Smooth muscle cell (in vitro differentiated cells): Measurements from ENCODE around the gene GAGE12D. TPM values are rescaled to one million over a fixed set of nuclear protein-coding genes. Genes with fewer than 3 reads are reported as not detected.
"Not testable (repeated sequence)": the region's sequence is repeated elsewhere in the genome, so short reads cannot be mapped to it uniquely, and the experiment has no call there.

Experiments
- DNase-seq: peaks from one replicate; lab custom pipeline; 2025; ENCODE audit not compliant: unreplicated experiment; lab: John Stamatoyannopoulos, UW
- H2AFZ ChIP-seq: fragments of 200-600 bp; sonication (generic); 2 replicates; pipeline ENCODE4 v1.6.0; 2016; ENCODE audit warnings: antibody characterized with exemption, low read depth, mild to moderate bottlenecking
- H3F3A ChIP-seq: fragments of 200-600 bp; sonication (generic); 2 replicates; pipeline ENCODE4 v1.6.0; 2017; ENCODE audit warnings: antibody characterized with exemption, low read depth
- H3K27ac ChIP-seq: fragments of 200-600 bp; sonication (generic); 2 replicates; pipeline ENCODE4 v1.5.1; 2016; ENCODE audit warnings: low read depth, mild to moderate bottlenecking
- H3K27me3 ChIP-seq: fragments of 200-600 bp; sonication (generic); 2 replicates; pipeline ENCODE4 v1.6.1; 2016; ENCODE audit warnings: low read depth, mild to moderate bottlenecking
- H3K36me3 ChIP-seq: fragments of 200-600 bp; sonication (generic); 2 replicates; pipeline ENCODE4 v1.5.1; 2016; ENCODE audit warnings: low read depth
- H3K4me1 ChIP-seq: fragments of 200-600 bp; sonication (generic); 2 replicates; pipeline ENCODE4 v1.5.1; 2016; ENCODE audit warnings: low read depth
- H3K4me2 ChIP-seq: fragments of 200-600 bp; sonication (generic); 2 replicates; pipeline ENCODE4 v1.6.0; 2016; ENCODE audit warnings: mild to moderate bottlenecking
- H3K4me3 ChIP-seq: fragments of 200-600 bp; sonication (generic); 2 replicates; pipeline ENCODE4 v1.5.1; 2016; ENCODE audit warnings: mild to moderate bottlenecking
- H3K79me2 ChIP-seq: fragments of 200-600 bp; sonication (generic); 2 replicates; pipeline ENCODE4 v1.6.0; 2016; ENCODE audit warnings: low read depth, mild to moderate bottlenecking
- H3K9ac ChIP-seq: fragments of 200-600 bp; sonication (generic); 2 replicates; pipeline ENCODE4 v1.6.0; 2016; ENCODE audit warnings: low read depth
- H3K9me3 ChIP-seq: fragments of 200-600 bp; sonication (generic); replicated peaks from 2 replicates; pipeline ENCODE4 v1.5.1; 2016; ENCODE audit warnings: low read depth
- H4K20me1 ChIP-seq: fragments of 200-600 bp; sonication (generic); 2 replicates; pipeline ENCODE4 v1.6.0; 2016; ENCODE audit warnings: low read depth
- WGBS: methylation state at CpG from one replicate; pipeline ENCODE4 v1.1.7; 2016; ENCODE audit warnings: low lambda C conversion rate; 5-methylcytosine and 5-hydroxymethylcytosine counted together
- polyA plus RNA-seq: library from polyadenylated mRNA; unstranded; fragments of >200 nt; fragmentation: Nextera tagmentation; extraction: Ambion mirVana; gene quantifications from 2 replicates; pipeline ENCODE4 v1.2.1, GENCODE V29; 2016
- total RNA-seq: library from RNA; depleted of rRNA; stranded (reverse); fragments of >200 nt; gene quantifications from 2 replicates; pipeline ENCODE4 v1.2.3, GENCODE V29; 2014

The GAGE12D gene
- total RNA-seq (not detected in 2 replicates), polyA plus RNA-seq (not detected in 2 replicates)

- WGBS, result no CpG with 5 or more reads among the region's 16 CpGs
- H3K4me2 ChIP-seq, H3K4me1 ChIP-seq, H2AFZ ChIP-seq, H3K9me3 ChIP-seq, H3K27ac ChIP-seq, H4K20me1 ChIP-seq, H3K79me2 ChIP-seq, H3K4me3 ChIP-seq, H3F3A ChIP-seq, H3K36me3 ChIP-seq, H3K27me3 ChIP-seq, H3K9ac ChIP-seq, DNase-seq: not testable (repeated sequence)
These were observed at the start of gene GAGE12D for GRCh38 chrX:49541433-49541832. Gene GAGE12D, plus strand, starts transcription at chrX:49541733. Its CDS starts 1,155 bp downstream, at chrX:49542888.

- H4K20me1 ChIP-seq, DNase-seq, H3K27ac ChIP-seq, H2AFZ ChIP-seq, H3K9me3 ChIP-seq, H3K27me3 ChIP-seq, H3K4me2 ChIP-seq, H3K4me3 ChIP-seq, H3K4me1 ChIP-seq, H3K36me3 ChIP-seq, H3K79me2 ChIP-seq, H3K9ac ChIP-seq, H3F3A ChIP-seq: not testable (repeated sequence)
- WGBS, result no CpG with 5 or more reads among the region's 16 CpGs
These were observed 9.7 kb upstream of the GAGE12D start, which contains the start of gene GAGE12C for GRCh38 chrX:49531877-49532276. Gene GAGE12C, plus strand, starts transcription at chrX:49532177. Its CDS starts 1,155 bp downstream, at chrX:49533332.

- H3K4me1 ChIP-seq, DNase-seq, H2AFZ ChIP-seq, H3K79me2 ChIP-seq, H3F3A ChIP-seq, H3K9me3 ChIP-seq, H3K36me3 ChIP-seq, H3K4me2 ChIP-seq, H3K27me3 ChIP-seq, H3K4me3 ChIP-seq, H3K9ac ChIP-seq, H3K27ac ChIP-seq, H4K20me1 ChIP-seq: not testable (repeated sequence)
- WGBS, result no CpG with 5 or more reads among the region's 16 CpGs
These were observed 9.5 kb downstream of the GAGE12D start, which contains the start of gene GAGE12E for GRCh38 chrX:49550989-49551388. Gene GAGE12E, plus strand, starts transcription at chrX:49551289. Its CDS starts 1,155 bp downstream, at chrX:49552444.

GRCh38 chrX:49560542-49560941, 19.0 kb downstream of the GAGE12D start, which contains the start of gene GAGE12F:
Gene GAGE12F, plus strand, starts transcription at chrX:49560842. Its CDS starts 1,155 bp downstream, at chrX:49561997.
- DNase-seq, H3F3A ChIP-seq, H3K4me3 ChIP-seq, H3K27me3 ChIP-seq, H3K4me1 ChIP-seq, H2AFZ ChIP-seq, H3K79me2 ChIP-seq, H4K20me1 ChIP-seq, H3K36me3 ChIP-seq, H3K9me3 ChIP-seq, H3K9ac ChIP-seq, H3K27ac ChIP-seq, H3K4me2 ChIP-seq: not testable (repeated sequence)
- WGBS, result no CpG with 5 or more reads among the region's 16 CpGs

GRCh38 chrX:49568728-49569127, 27.2 kb downstream of the GAGE12D start:
- not testable (repeated sequence) for H3K9me3 ChIP-seq, H4K20me1 ChIP-seq, H3K4me2 ChIP-seq, H3K36me3 ChIP-seq, H2AFZ ChIP-seq, H3K27me3 ChIP-seq, H3K27ac ChIP-seq, H3K79me2 ChIP-seq, H3K9ac ChIP-seq, H3F3A ChIP-seq, H3K4me3 ChIP-seq, H3K4me1 ChIP-seq, DNase-seq
- WGBS, result no CpG with 5 or more reads among the region's 11 CpGs

- not testable (repeated sequence) for H3K27me3 ChIP-seq, DNase-seq, H3K36me3 ChIP-seq, H3K27ac ChIP-seq, H3K9ac ChIP-seq, H3K79me2 ChIP-seq, H3F3A ChIP-seq, H2AFZ ChIP-seq, H3K9me3 ChIP-seq, H3K4me3 ChIP-seq, H3K4me1 ChIP-seq, H3K4me2 ChIP-seq, H4K20me1 ChIP-seq
- no CpG with 5 or more reads among the region's 13 CpGs for WGBS
These were observed 27.6 kb downstream of the GAGE12D start for GRCh38 chrX:49569152-49569551.

GRCh38 chrX:49570100-49570499, 28.6 kb downstream of the GAGE12D start, which contains the start of gene GAGE12G:
Gene GAGE12G, plus strand, starts transcription at chrX:49570400. Its CDS starts 1,155 bp downstream, at chrX:49571555.
- not testable (repeated sequence) for H3K4me3 ChIP-seq, H3K79me2 ChIP-seq, H3K4me1 ChIP-seq, H3K9ac ChIP-seq, H3K36me3 ChIP-seq, H3K9me3 ChIP-seq, H3K27ac ChIP-seq, H3F3A ChIP-seq, H2AFZ ChIP-seq, DNase-seq, H3K4me2 ChIP-seq, H4K20me1 ChIP-seq, H3K27me3 ChIP-seq
- WGBS, result no CpG with 5 or more reads among the region's 16 CpGs

GRCh38 chrX:49579649-49580048, 38.1 kb downstream of the GAGE12D start, which contains the start of gene GAGE12H:
Gene GAGE12H, plus strand, starts transcription at chrX:49579949. Its CDS starts 1,155 bp downstream, at chrX:49581104.
- H3K9me3 ChIP-seq, H3K27ac ChIP-seq, H3K4me3 ChIP-seq, H2AFZ ChIP-seq, H3K9ac ChIP-seq, H4K20me1 ChIP-seq, DNase-seq, H3K27me3 ChIP-seq, H3K4me2 ChIP-seq, H3F3A ChIP-seq, H3K36me3 ChIP-seq, H3K79me2 ChIP-seq, H3K4me1 ChIP-seq: not testable (repeated sequence)
- no CpG with 5 or more reads among the region's 16 CpGs for WGBS

GRCh38 chrX:49589196-49589595, 47.7 kb downstream of the GAGE12D start, which contains the start of gene GAGE2A:
Gene GAGE2A, plus strand, starts transcription at chrX:49589496. Its CDS starts 1,155 bp downstream, at chrX:49590651.
- not testable (repeated sequence) for H3K4me2 ChIP-seq, H2AFZ ChIP-seq

More at GRCh38 chrX:49589196-49589595, 47.7 kb downstream of the GAGE12D start, which contains the start of gene GAGE2A:
- not testable (repeated sequence) for H3K27me3 ChIP-seq, H3K9me3 ChIP-seq, H3K36me3 ChIP-seq, H3K9ac ChIP-seq, H3K4me3 ChIP-seq, DNase-seq, H3K27ac ChIP-seq, H3F3A ChIP-seq, H4K20me1 ChIP-seq, H3K4me1 ChIP-seq, H3K79me2 ChIP-seq
- no CpG with 5 or more reads among the region's 16 CpGs for WGBS
